PC-9 (cell line): ENCODE measurements around the gene RASGRF1. TPM values are rescaled to one million over a fixed set of nuclear protein-coding genes. Genes with fewer than 3 reads are reported as not detected.

Experiments used
- BruUV-seq: library from RNA; stranded (reverse); fragments of 400-500 nt; replicated peaks from 2 replicates; lab custom pipeline; 2021; lab: Mats Ljungman, UMichigan
- CTCF ChIA-PET: fragments of 300-600 bp; sonication (Branson Sonifier 250); formaldehyde crosslinking; loops from one replicate; lab custom pipeline; 2022; ENCODE audit warnings: antibody characterized with exemption; lab: Charles Lee
- POLR2A ChIA-PET: fragments of 300-600 bp; sonication (Branson Sonifier 250); formaldehyde crosslinking; loops from one replicate; lab custom pipeline; 2022; ENCODE audit warnings: antibody characterized with exemption; ENCODE audit not compliant: unreplicated experiment; lab: Charles Lee
- DNase-seq, 2 experiments: peaks; one replicate each; pipeline versions ENCODE4 v3.0.0 to v3.0.0-alpha.2; 2015 to 2022; ENCODE audit warnings: mixed read lengths in 1 of 2
- H2AFZ ChIP-seq: fragments of 200-600 bp; sonication (generic); 2 replicates; pipeline ENCODE4 v1.8.1; 2017; ENCODE audit warnings: antibody characterized with exemption
- H3F3A ChIP-seq: fragments of 200-600 bp; sonication (generic); 2 replicates; pipeline ENCODE4 v1.8.1; 2017; ENCODE audit warnings: antibody characterized with exemption, mild to moderate bottlenecking, low read depth; ENCODE audit not compliant: insufficient read depth
- H3K27ac ChIP-seq: fragments of 200-600 bp; sonication (generic); 2 replicates; pipeline ENCODE4 v1.6.1; 2016; ENCODE audit warnings: mixed run types
- H3K27me3 ChIP-seq: fragments of 200-600 bp; sonication (generic); 2 replicates; pipeline ENCODE4 v1.6.1; 2016; ENCODE audit warnings: low read depth, mixed run types; ENCODE audit not compliant: insufficient read depth
- H3K36me3 ChIP-seq: fragments of 200-600 bp; sonication (generic); 2 replicates; pipeline ENCODE4 v1.6.1; 2016; ENCODE audit warnings: low read depth, mixed run types
- H3K4me1 ChIP-seq: fragments of 200-600 bp; sonication (generic); replicated peaks from 2 replicates; pipeline ENCODE4 v1.6.1; 2016; ENCODE audit warnings: mixed run types; ENCODE audit not compliant: insufficient read depth
- H3K4me2 ChIP-seq: fragments of 200-600 bp; sonication (generic); 2 replicates; pipeline ENCODE4 v1.6.1; 2017; ENCODE audit warnings: mixed run types
- H3K4me3 ChIP-seq: fragments of 200-600 bp; sonication (generic); 2 replicates; pipeline ENCODE4 v1.6.1; 2016; ENCODE audit warnings: mixed run types
- H3K79me2 ChIP-seq: fragments of 200-600 bp; sonication (generic); 2 replicates; pipeline ENCODE4 v1.6.1; 2017; ENCODE audit warnings: low read depth, mixed run types
- H3K9me2 ChIP-seq: fragments of 200-600 bp; sonication (generic); 2 replicates; pipeline ENCODE4 v1.8.1; 2017; ENCODE audit warnings: mild to moderate bottlenecking; ENCODE audit not compliant: insufficient read depth
- H3K9me3 ChIP-seq: fragments of 200-600 bp; sonication (generic); 2 replicates; pipeline ENCODE4 v1.8.1; 2016; ENCODE audit warnings: low read depth; ENCODE audit not compliant: insufficient read depth
- H4K20me1 ChIP-seq: fragments of 200-600 bp; sonication (generic); 2 replicates; pipeline ENCODE4 v1.8.1; 2017; ENCODE audit not compliant: insufficient read depth
- CTCF ChIP-seq: fragments of 200-600 bp; sonication (generic); conservative IDR thresholded peaks from 2 replicates; pipeline ENCODE4 v1.6.1; 2017; ENCODE audit warnings: mixed run types, antibody characterized with exemption, mild to moderate bottlenecking, moderate library complexity
- EZH2 ChIP-seq: fragments of 200-600 bp; sonication (generic); IDR thresholded peaks from 2 replicates; pipeline ENCODE4 v1.8.0; 2017; ENCODE audit warnings: antibody characterized with exemption, low read depth
- intact Hi-C: fragments of 100-400 bp; cut with micrococcal nuclease; formaldehyde crosslinking; loops from one replicate; pipeline ENCODE4 v1.10.0; 2022; ENCODE audit not compliant: unreplicated experiment
- total RNA-seq: library from RNA; stranded (reverse); gene quantifications from 2 replicates; pipeline ENCODE4 v1.2.3, GENCODE V29; 2021

The RASGRF1 gene
- total RNA-seq, 1 experiment from 2014 or later = 6.0 TPM

GRCh38 chr15:78921940-78922339, 168.6 kb downstream of the RASGRF1 start:
- CTCF ChIA-PET = interaction anchor here (0.5 to 1.2 kb wide), 2 partner anchors 58 to 103 kb away, joined by 3 to 4 read pairs; no protein-coding TSS in a partner anchor
- BruUV-seq = no TSS peak
- no peak for TF ChIP-seq EZH2
- TF ChIP-seq CTCF = no peak

GRCh38 chr15:78921517-78921916, 169.1 kb downstream of the RASGRF1 start:
- CTCF ChIA-PET = interaction anchor here (1.2 kb wide), 1 partner anchor 58 kb away, joined by 3 read pairs; no protein-coding TSS in a partner anchor
- H4K20me1 ChIP-seq = no peaks in the 10 kb centered on the region
- no peak overlapping the region for H3K27ac ChIP-seq
- DNase-seq = no peak
- POLR2A ChIA-PET = no interaction called here
- intact Hi-C loops = no loop called here
- H3F3A ChIP-seq = 0 out of 2 replicates have a peak, but pooled peaks cover 21% of the 10 kb centered on the region
- no peak overlapping the region for H3K4me2 ChIP-seq
- no peak overlapping the region for H3K4me3 ChIP-seq
- BruUV-seq = no TSS peak
- H2AFZ ChIP-seq = no peak overlapping the region
- H3K4me1 ChIP-seq = no peaks in the 10 kb centered on the region
- H3K36me3 ChIP-seq = peaks cover 11% of the 10 kb centered on the region; the same call in 1 of the 2 replicates
- H3K79me2 ChIP-seq = no peaks in the 10 kb centered on the region
- no peaks in the 10 kb centered on the region for H3K9me2 ChIP-seq
- H3K27me3 ChIP-seq = no peaks in the 10 kb centered on the region
- no peak for TF ChIP-seq EZH2
- TF ChIP-seq CTCF = no peak
- no peaks in the 10 kb centered on the region for H3K9me3 ChIP-seq

More at GRCh38 chr15:78921940-78922339, 168.6 kb downstream of the RASGRF1 start:
- Histone ChIP-seq H3K36me3 (peaks cover 11% of the 10 kb centered on the region; the same call in 1 of the 2 replicates), H2AFZ (no peak overlapping the region), H3K9me3 (no peaks in the 10 kb centered on the region), H3K27me3 (no peaks in the 10 kb centered on the region), H3F3A (0 out of 2 replicates have a peak, but pooled peaks cover 17% of the 10 kb centered on the region), H3K4me1 (no peaks in the 10 kb centered on the region), H3K4me2 (no peak overlapping the region), H3K27ac (no peak overlapping the region), H4K20me1 (no peaks in the 10 kb centered on the region), H3K79me2 (no peaks in the 10 kb centered on the region), H3K4me3 (no peak overlapping the region), H3K9me2 (no peaks in the 10 kb centered on the region)
- intact Hi-C loops = no loop called here
- POLR2A ChIA-PET = no interaction called here
- DNase-seq = no peak

GRCh38 chr15:78917888-78918287, 172.7 kb downstream of the RASGRF1 start:
- ChIA-PET CTCF (no interaction called here), POLR2A (no interaction called here)
- Histone ChIP-seq H3K27me3 (no peaks in the 10 kb centered on the region), H3K4me1 (no peaks in the 10 kb centered on the region; the same call in 1 of the 2 replicates), H3F3A (peaks cover 22% of the 10 kb centered on the region; the same call in 1 of the 2 replicates), H2AFZ (no peak overlapping the region), H3K4me3 (no peak overlapping the region), H3K9me3 (no peaks in the 10 kb centered on the region), H3K9me2 (no peaks in the 10 kb centered on the region), H4K20me1 (no peaks in the 10 kb centered on the region), H3K36me3 (peaks cover 7% of the 10 kb centered on the region), H3K27ac (no peak overlapping the region), H3K4me2 (no peak overlapping the region), H3K79me2 (0 out of 2 replicates have a peak, but pooled peaks cover under 1% of the 10 kb centered on the region)
- intact Hi-C loops = no loop called here
- no peak for TF ChIP-seq EZH2
- no peak for TF ChIP-seq CTCF
- BruUV-seq = no TSS peak
- DNase-seq = no peak
